ENCODE measurements around the gene SETSIP. TPM values are rescaled to one million over a fixed set of nuclear protein-coding genes. Genes with fewer than 3 reads are reported as not detected.

SETSIP gene
- total RNA-seq, 1 donor from 2014 or later = not detected

DNA sequence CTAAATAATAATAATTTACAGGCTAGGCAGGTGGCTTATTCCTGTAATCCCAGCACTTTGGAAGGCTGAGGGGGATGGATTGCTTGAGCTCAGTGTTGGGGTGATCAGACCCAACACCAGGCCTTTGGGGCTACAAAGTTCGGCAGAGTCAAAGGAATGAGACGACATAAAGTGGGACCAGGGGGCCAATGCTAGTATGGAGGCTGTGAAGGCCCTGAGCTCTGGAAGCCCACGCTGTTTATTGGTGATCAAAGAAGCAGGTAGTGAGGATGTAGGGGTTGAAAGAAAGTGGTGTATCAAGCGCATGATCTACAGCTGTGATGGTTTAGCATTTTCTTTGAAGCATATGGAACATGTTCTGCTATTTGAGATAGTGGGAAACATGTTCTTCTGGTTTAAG, 10.5 kb upstream of the SETSIP start:
- H3K9ac ChIP-seq = no peak overlapping the region
- no peak overlapping the region for H3K4me3 Mint-ChIP-seq
- peaks cover 4% of the 10 kb centered on the region for H3F3A ChIP-seq (ENCODE audit: low read depth)
- peaks cover 28% of the 10 kb centered on the region for H3K9me3 Mint-ChIP-seq
- peaks cover 9% of the 10 kb centered on the region for H3K9me3 ChIP-seq (ENCODE audit: low read depth)
- peaks cover 10% of the 10 kb centered on the region for H3K27me3 Mint-ChIP-seq (ENCODE audit: insufficient read depth, low read depth)
- no peaks in the 10 kb centered on the region for H3K27me3 ChIP-seq
- H3K4me1 ChIP-seq = no peaks in the 10 kb centered on the region
- H3K4me1 Mint-ChIP-seq = no peaks in the 10 kb centered on the region
- no peak for TF ChIP-seq EZH2 (IDR thresholded peaks at IDR 0.05)
- TF ChIP-seq EZH2phosphoT487 (IDR thresholded peaks at IDR 0.05) = no peak
- TF ChIP-seq, protein P1, sequence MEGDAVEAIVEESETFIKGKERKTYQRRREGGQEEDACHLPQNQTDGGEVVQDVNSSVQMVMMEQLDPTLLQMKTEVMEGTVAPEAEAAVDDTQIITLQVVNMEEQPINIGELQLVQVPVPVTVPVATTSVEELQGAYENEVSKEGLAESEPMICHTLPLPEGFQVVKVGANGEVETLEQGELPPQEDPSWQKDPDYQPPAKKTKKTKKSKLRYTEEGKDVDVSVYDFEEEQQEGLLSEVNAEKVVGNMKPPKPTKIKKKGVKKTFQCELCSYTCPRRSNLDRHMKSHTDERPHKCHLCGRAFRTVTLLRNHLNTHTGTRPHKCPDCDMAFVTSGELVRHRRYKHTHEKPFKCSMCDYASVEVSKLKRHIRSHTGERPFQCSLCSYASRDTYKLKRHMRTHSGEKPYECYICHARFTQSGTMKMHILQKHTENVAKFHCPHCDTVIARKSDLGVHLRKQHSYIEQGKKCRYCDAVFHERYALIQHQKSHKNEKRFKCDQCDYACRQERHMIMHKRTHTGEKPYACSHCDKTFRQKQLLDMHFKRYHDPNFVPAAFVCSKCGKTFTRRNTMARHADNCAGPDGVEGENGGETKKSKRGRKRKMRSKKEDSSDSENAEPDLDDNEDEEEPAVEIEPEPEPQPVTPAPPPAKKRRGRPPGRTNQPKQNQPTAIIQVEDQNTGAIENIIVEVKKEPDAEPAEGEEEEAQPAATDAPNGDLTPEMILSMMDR (IDR thresholded peaks at IDR 0.05) = no peak
- H2AFZ ChIP-seq (replicated peaks) = no peak overlapping the region
- no peak overlapping the region for H3K27ac ChIP-seq
- no peaks in the 10 kb centered on the region for H4K20me1 ChIP-seq (ENCODE audit: low read depth)
- H3K4me3 ChIP-seq = no peak overlapping the region
- no peaks in the 10 kb centered on the region for H3K79me2 ChIP-seq (ENCODE audit: low read depth)
- DNase-seq (ENCODE audit: low spot score) = peak; percentile 9
- peaks cover 3% of the 10 kb centered on the region for H3K36me3 Mint-ChIP-seq
- no peaks in the 10 kb centered on the region for H3K36me3 ChIP-seq
- no peak overlapping the region for H3K4me2 ChIP-seq
- no peak overlapping the region for H3K27ac Mint-ChIP-seq

DNA sequence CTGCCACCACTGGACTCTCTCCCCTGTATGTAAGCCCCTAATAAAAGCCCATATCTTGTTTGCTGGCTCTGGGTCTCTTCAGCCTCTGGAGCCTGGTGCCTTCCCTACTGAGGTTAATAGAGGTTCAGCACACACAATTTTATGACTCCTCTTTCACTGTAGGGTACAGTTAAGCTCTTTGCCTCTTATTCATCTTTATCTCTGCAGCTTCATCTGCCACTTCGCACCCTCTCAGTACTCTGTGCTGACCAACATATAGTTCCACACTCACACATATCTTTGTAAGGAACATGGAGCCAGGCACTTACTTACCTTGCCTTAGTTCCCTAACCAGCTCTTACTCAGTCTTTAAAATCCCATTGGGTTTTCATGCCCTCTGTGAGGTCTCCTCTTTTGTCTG, 9.4 kb upstream of the SETSIP start:
- no peaks in the 10 kb centered on the region for H3K4me1 ChIP-seq
- Mint-ChIP-seq H3K27me3 (ENCODE audit: insufficient read depth, low read depth) (peaks cover 10% of the 10 kb centered on the region), H3K4me1 (peaks cover 4% of the 10 kb centered on the region), H3K27ac (no peak overlapping the region), H3K36me3 (peaks cover 3% of the 10 kb centered on the region), H3K9me3 (peaks cover 28% of the 10 kb centered on the region), H3K4me3 (no peak overlapping the region)
- H4K20me1 ChIP-seq (ENCODE audit: low read depth) = no peaks in the 10 kb centered on the region
- H2AFZ ChIP-seq (replicated peaks) = no peak overlapping the region
- DNase-seq (ENCODE audit: low spot score) = no peak
- H3K4me2 ChIP-seq = no peak overlapping the region
- no peak overlapping the region for H3K4me3 ChIP-seq
- peaks cover 9% of the 10 kb centered on the region for H3K9me3 ChIP-seq (ENCODE audit: low read depth)
- no peaks in the 10 kb centered on the region for H3K27me3 ChIP-seq
- no peak overlapping the region for H3K9ac ChIP-seq
- H3K36me3 ChIP-seq = no peaks in the 10 kb centered on the region
- H3K79me2 ChIP-seq (ENCODE audit: low read depth) = no peaks in the 10 kb centered on the region
- H3K27ac ChIP-seq = no peak overlapping the region
- TF ChIP-seq EZH2phosphoT487 (IDR thresholded peaks at IDR 0.05) (no peak), EZH2 (IDR thresholded peaks at IDR 0.05) (no peak)
- TF ChIP-seq, protein P1 (IDR thresholded peaks at IDR 0.05) = no peak
- peaks cover 15% of the 10 kb centered on the region for H3F3A ChIP-seq (ENCODE audit: low read depth)

DNA sequence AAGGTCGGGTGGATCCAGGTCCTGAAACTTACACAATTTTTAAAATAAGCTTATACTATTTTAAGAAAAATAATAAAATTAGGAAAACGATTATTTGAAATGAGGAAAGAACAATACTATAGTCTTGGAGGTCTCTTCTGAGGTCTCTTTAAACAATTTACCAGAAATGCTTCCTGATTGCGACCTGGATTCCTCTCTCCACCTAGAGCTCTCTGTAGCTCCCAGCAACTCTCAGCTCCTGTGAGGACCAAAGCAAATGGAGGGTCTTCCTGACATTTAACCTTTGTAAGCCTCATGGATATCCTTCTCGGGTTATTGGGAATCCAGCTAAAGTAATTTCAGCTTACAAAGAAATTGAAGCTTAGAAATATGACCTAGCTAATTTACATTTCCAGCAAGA, 5.8 kb upstream of the SETSIP start:
- Mint-ChIP-seq H3K4me1 (peaks cover 5% of the 10 kb centered on the region), H3K36me3 (peaks cover 3% of the 10 kb centered on the region), H3K27me3 (ENCODE audit: insufficient read depth, low read depth) (peaks cover 10% of the 10 kb centered on the region), H3K4me3 (peak overlapping the region; percentile 91), H3K9me3 (peaks cover 19% of the 10 kb centered on the region), H3K27ac (no peak overlapping the region)
- DNase-seq (ENCODE audit: low spot score) = no peak
- Histone ChIP-seq H3K4me1 (no peaks in the 10 kb centered on the region), H3F3A (ENCODE audit: low read depth) (peaks cover 17% of the 10 kb centered on the region), H3K27ac (no peak overlapping the region), H3K4me2 (peak overlapping the region; percentile 79), H3K36me3 (no peaks in the 10 kb centered on the region), H4K20me1 (ENCODE audit: low read depth) (no peaks in the 10 kb centered on the region), H3K9ac (no peak overlapping the region), H3K4me3 (peak overlapping the region; percentile 69), H3K79me2 (ENCODE audit: low read depth) (no peaks in the 10 kb centered on the region), H2AFZ (replicated peaks) (peak overlapping the region; percentile 99), H3K27me3 (no peaks in the 10 kb centered on the region), H3K9me3 (ENCODE audit: low read depth) (peaks cover 9% of the 10 kb centered on the region)
- TF ChIP-seq EZH2 (IDR thresholded peaks at IDR 0.05) (no peak), EZH2phosphoT487 (IDR thresholded peaks at IDR 0.05) (no peak)
- TF ChIP-seq, protein P1 (IDR thresholded peaks at IDR 0.05) = no peak
